GM18517 (cell line): Measurements from ENCODE around the gene PLS3.
"Not testable (repeated sequence)": the region's sequence is repeated elsewhere in the genome, so short reads cannot be mapped to it uniquely, and the experiment has no call there.

Source experiments
- ATAC-seq: cut with Tn5 transposase; IDR thresholded peaks from one replicate; pipeline ENCODE4 v1.9.1; 2021; ENCODE audit warnings: mild to moderate bottlenecking, moderate library complexity; ENCODE audit not compliant: unreplicated experiment

The PLS3 gene, protein sequence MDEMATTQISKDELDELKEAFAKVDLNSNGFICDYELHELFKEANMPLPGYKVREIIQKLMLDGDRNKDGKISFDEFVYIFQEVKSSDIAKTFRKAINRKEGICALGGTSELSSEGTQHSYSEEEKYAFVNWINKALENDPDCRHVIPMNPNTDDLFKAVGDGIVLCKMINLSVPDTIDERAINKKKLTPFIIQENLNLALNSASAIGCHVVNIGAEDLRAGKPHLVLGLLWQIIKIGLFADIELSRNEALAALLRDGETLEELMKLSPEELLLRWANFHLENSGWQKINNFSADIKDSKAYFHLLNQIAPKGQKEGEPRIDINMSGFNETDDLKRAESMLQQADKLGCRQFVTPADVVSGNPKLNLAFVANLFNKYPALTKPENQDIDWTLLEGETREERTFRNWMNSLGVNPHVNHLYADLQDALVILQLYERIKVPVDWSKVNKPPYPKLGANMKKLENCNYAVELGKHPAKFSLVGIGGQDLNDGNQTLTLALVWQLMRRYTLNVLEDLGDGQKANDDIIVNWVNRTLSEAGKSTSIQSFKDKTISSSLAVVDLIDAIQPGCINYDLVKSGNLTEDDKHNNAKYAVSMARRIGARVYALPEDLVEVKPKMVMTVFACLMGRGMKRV

DNA sequence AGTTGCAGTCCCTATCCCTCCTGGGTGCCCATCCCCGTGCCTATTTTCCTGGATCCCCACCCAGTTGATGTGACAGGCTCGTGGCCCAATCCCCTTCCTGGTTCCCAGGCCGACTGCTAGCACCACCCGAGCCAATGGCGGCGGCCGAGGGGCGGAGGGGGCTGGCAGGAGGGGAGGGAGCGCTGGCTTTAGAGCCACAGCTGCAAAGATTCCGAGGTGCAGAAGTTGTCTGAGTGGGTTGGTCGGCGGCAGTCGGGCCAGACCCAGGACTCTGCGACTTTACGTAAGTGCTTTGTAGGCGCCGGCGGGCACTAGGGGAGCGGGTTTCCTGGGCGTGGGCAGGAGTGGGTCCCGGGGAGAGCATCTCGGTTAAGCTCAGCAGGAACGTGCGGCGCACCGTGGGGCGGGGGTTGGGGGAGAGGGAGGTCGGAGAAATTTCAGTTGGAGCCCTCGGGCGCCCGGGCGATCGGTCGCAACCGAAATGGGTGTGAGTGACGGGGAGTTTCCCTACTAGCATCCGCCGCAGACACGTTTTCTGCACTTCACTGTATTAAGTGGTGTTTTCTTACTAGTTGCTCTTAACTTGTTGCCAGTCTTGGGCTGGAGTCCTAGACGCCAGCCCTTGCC lies at the start of gene PLS3:
Gene PLS3 (plus strand): TSS at position 197 of the 627 bp plus-strand sequence. CDS start 49,077 bp downstream, outside the sequence.
- ATAC-seq = no peak

DNA sequence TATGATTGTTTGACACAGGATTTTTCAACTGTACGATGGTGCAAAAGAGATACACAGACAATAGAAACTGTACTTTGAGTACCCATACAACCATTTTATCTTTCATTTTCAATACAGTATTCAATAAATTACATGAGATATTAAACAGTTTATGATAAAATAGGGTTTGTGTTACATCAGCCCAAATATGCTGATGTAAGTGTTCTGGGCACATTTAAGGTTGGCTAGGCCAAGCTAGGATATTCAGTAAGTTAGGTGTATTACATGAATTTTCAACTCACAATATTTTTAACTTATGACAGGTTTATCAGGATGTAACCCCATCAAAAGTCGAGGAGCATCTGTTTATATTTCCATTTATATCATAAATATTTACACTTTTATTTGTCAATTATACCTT lies 42.9 kb upstream of the PLS3 start:
- ATAC-seq = no peak

DNA sequence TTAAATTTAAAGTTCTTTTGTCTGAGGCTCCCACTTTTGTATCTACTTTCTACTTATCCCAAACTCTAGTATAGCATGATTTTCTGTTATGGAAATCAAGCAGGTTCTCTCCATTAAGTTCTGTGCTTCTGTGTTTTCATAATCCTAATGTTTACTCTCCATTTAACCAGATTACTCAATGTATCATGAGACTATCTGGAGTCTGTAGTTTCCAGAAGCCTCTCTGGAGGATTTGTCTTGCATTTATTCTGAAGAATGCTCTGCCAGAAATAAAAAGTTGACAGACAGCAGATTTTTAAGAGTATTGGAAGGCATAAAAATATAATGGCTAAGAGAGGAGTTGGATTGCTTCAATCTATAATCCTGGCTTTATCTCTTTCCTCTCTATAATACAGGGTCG lies 39.2 kb upstream of the PLS3 start:
- no peak for ATAC-seq

DNA sequence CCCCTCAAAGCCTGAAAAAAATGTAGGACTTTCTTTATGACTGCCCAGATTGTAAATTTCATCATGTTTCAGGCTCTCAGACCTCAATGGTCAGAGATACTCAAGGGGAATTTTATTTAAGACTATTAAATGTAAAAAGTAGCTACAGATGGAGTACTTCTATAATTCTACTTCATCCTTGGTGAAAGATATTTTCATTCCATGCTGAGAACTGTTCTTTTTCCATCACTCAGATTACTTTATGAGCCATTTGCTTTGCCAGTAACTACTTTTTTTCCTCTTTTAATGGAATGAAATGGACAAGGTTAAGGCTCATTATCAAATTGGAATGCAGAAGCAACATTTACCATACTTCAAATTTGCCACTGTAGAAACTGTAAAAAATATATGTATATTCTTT lies 38.0 kb upstream of the PLS3 start:
- no peak for ATAC-seq

DNA sequence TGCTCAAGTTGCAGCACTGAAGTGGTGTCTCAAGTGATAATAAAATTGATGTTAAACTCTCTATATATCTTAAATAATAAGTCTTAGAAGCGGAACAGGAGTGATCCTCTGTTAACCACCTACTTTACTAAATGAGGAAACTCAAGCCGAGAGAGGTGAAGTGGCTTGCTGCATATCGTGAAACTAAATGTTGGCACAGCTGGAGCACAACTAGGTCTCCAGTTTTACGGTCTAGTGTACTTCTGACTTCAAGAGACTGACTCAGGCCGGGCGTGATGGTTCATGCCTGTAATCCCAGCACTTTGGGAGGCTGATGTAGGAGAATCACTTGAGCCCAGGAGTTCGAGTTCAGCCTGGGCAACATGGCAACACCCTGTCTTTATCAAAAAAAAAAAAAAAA lies 35.5 kb upstream of the PLS3 start:
- no peak for ATAC-seq

DNA sequence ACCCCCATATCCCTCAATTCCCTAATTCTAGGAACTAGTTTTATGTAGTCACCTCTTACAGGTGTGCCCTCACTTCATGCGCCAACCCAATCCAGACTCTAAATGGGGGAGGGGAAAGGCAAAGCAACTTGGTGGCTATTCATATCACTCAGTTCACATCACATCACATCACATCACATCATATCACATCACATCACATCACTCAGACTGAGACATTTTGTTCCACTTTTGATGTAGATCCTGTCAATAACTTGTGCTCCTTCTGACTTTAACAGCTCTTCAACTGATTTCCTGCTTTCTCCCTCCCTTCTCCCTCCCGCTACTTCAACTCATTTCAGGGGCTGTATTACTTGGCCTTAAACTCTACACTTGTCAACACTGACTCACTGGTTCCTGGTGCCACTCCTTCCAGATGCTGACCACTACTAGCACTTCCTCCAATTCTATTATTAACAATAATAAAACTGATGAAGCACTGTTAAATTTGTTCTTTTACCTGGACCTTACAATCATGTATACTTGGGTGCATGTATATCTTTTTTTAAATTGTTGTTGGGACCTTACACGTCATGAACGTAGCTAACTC lies 29.1 kb upstream of the PLS3 start:
- ATAC-seq = no peak

DNA sequence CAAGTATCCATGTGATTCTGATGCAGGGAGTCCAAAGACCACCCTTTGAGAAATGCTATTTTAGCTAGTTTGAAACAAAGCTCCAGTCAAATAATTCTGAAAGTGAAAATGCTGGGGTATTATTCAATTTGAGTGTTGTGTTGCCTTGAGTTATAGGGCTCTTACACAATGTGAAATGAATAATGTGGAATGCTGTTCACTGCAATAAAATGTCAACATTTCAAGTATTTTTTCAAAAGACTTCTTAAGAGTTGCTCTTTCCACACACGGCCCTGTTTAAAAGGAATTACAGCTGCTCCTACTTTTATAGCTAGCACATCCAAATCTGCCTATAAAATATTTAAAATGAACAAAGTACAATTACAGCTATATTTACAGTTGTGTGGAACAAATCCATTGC lies 27.5 kb upstream of the PLS3 start:
- ATAC-seq = no peak

DNA sequence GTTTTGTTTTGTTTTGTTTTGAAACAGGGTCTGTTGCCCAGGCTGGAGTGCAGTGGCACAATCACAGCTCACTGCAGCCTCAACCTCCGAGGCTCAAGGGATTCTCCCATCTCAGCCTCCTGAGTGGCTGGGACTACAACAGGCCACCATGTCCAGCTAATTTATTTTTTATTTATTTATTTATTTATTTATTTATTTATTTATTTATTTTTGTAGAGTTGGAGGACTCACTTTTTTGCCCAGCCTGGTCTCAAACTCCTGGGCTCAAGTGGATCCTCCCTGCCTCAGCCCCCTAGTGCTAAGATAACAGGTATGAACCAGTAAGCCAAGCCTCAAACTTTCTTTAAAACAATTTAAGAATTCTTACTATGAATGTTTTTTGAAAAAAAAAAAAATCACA lies 26.6 kb upstream of the PLS3 start:
- no peak for ATAC-seq

DNA sequence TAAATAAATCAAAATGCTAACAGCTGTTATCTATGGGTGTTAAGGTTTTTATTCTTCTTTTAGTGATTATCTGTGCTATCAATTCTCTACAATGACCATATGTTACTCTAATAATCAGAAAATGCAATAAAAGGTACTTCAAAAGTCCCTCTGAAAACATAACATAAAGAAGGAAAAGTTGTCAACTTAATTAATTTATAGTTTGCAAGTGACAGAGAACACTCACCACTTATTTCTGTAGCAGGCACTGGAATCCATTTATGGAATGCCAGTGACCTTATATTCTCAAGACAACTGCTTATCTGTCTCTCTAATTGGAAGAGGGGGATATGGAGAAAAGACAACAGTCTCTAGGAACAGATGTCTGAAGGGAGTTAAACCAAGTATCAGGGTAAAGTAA lies 25.6 kb upstream of the PLS3 start:
- no peak for ATAC-seq

DNA sequence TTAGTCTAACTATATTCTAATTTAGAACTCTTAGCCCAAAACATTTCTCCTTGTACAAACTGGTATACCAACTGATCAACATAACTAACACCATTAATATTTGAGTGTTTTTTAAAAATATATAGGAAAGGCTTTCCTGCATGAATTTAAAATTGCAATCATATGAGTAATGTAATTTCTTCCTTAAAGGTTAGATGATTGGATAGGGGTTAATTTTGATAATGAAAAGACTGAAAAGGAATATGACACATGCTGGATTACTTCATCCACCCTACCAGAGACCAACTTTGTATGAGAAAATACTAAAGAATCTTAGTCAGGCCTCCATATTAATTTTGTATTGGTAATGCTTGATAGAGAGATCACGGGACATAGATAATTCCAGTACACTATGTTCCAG lies 25.1 kb upstream of the PLS3 start:
- ATAC-seq = no peak

DNA sequence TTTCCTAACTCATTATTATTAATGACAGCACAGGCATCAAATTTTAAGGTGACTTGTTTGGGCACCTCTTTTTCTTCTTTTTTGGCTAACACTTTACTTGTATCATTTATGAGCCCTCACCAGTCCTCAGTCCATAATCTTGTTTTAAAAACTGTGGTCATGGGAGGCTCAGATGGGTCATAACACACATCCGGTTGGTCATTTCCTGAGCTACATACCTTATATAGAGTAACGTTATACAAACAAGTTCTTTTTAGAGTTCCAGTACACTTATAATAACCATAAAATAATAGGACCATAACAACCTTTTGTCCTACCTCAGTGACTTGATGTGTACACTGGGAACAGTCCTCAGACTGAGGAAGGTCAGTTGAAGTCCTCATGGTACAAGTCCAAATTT lies 21.1 kb upstream of the PLS3 start:
- ATAC-seq = no peak

DNA sequence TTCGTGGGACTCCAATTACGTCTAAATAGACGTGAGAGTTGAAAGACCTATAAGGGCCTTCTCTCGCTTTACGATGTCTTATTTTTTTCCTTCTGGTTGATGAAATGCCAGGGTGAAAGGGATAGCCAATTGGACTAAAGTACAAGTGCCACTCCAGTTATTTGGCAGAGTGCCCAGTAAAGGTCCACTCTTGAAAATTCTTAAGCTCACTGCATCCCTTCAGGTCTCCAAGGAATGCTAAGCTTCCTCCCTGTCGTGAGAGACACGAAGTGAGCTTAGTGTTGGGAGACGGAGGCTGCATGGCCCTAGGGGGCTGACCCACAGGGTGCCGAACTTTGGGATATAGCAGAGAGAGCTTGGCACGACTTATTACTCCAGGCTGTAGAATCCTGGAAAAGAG lies 19.9 kb upstream of the PLS3 start:
- ATAC-seq = not testable (repeated sequence)

DNA sequence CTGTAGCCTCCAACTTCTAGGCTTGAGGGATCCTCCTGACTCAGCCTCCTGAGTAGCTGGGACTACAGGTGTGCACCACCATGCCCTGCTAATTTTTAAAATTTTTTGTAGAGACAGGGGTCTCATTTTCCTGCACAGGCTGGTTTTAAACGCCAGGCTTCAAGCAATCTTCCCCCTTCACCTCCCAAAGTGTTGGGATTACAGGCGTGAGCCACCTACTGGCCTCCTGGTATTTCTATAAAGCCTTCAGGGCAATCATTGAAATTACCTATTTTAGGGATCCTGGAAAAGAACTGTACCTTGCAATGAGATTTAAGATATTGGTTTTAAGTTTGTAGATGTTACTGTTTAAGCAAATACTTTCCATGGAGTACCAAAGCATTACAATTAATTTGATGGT lies 13.5 kb upstream of the PLS3 start:
- ATAC-seq = no peak

DNA sequence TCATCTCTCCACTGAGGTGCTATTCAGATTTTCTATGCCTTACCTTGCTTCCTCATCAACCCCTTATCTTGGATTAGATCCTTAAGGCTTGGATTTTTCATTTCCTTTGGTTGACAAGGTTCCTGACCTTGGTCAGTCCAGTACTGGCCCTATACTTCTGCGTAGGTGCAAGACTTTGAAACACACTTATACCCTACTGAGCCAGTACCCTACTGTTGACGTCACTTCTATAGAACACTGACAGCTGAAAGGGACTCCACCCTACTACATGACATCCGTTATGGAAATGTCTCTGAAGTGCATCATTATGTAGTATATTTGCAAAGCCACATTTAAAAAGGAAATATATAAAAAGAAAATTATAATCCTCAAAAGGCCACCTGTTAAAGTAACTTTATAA lies 12.0 kb upstream of the PLS3 start:
- ATAC-seq = no peak

DNA sequence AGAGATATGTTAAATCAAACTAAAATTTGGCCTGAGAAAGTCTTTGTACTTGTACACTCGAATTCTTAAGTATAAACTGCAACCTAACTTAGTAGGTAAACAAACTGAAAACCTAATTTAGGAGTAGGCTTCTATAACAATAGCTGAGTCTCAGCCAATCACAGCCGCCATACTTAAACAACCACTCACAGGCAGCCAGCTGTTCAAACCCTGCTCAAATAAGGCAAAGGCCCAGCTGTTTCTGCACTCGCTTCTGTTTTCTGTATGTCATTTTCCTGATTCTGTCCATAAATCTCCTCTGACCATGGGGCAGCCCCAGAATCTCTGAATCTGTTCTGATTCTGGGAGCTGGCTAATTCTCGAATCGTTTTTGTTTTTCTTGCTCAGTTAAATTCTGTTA lies 7.8 kb upstream of the PLS3 start:
- no peak for ATAC-seq

DNA sequence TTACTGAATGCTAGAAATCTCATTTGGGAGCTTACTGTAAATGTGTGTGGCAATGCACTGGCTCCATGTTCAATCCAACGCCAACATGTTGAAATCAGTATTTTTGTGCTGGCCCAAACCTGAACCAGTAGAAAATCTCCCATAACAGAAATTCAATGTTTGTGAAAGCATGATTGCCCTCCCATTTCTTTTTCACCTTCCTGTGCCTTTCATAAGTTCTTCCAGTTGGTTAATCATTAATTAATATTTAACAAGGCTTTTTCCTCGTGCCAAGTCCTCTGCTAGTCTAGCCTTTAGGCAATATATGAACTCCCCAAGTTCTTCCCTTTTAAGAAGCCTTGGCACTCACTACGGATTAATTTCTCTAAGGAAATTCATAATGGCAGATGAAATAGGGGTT lies 1.3 kb upstream of the PLS3 start:
- no peak for ATAC-seq

DNA sequence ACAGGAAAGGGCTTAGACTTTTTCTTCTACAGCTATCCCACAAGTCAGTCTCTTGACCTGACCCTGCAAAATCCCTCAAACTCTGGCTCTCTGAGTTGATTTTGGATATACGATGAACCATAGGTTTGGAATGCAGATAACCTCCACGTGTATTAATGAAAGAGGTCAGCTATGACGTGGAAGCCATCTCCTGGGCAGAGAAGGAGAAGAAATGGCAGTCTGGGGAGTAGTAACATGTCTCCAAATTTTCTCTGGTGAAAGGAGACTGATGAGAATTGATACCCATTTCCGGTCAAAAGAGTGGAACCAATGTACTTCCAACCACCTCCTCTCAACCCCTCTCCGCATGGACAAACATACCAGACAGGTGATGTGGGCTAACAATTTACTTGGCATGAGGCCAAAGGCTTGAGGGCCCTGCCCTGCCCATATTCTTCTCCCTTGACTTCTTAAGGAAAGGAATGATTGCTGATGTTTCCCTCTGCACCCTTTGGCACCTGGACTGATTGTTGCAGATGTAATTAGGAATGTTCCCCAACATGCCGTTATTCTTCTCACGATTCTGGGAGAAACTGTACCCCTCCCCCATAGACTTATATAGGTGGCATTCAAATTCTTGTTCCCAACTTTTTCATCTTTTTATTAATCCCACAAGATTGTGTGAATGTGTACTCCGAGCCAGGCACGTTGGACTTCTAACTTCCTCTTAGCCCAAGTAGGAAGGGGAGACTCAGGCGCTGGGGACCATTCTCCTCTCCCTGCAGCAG lies 580 bp upstream of the PLS3 start:
- no peak for ATAC-seq

DNA sequence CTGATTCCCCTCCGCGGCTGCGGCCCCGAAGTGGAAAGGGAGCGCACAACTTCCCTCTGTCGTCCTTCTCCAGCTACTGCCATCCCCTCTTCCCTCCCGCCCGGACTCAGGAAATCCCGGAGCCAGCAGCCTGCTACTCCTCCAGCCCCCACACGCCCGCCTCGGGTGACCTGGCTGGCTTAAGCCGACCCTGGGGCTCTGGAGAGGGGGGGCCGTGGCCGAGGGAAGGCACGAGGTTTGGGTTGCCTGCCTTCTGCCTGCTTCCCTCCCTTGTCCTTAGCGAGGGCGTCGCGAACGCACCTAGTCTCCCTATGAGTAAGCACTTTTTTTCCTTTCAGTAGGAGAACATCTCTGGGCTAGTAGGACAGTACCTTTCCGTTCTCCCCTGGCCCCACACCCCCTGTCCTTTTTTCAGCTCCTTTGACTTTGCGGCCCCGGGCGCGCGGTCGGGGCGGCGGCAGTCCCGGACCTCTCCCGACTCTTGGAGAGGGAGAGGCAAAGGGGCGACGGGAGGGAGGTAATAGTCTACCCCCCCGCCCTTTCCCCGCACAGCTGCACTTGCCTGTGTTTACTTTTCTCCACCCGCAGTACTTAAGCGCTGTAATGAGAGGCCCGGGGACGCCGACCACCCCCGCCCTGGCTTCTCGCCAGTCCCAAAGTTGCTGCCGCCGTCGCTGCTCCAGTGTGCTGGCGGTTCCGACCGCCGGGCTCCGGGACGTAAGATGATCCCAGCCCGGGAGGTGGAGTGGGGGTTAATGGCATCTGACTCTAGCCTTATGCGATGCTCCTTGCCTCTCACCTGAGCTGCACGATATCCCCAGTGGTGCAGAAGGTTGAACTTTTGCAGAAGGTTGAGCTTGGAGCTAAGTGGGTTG lies 868 bp downstream of the PLS3 start:
- no peak for ATAC-seq

DNA sequence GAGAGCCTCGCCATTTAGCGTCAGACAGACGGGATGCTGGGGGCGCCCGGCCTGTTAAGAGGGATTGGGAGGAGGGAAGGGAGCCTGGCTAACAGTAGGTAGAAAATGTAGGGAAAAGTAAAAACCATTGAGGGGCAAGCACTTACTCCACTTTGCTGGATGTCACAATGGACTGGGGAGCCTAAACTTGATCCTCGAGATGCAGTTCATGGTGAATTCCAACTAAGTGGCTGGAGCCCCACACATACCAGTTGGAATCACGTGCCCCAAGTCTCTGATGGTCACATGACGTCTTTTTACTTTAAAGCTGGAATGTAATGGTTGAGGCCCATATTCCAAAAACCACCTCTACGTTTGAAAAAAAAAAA lies 1.5 kb downstream of the PLS3 start:
- no peak for ATAC-seq

DNA sequence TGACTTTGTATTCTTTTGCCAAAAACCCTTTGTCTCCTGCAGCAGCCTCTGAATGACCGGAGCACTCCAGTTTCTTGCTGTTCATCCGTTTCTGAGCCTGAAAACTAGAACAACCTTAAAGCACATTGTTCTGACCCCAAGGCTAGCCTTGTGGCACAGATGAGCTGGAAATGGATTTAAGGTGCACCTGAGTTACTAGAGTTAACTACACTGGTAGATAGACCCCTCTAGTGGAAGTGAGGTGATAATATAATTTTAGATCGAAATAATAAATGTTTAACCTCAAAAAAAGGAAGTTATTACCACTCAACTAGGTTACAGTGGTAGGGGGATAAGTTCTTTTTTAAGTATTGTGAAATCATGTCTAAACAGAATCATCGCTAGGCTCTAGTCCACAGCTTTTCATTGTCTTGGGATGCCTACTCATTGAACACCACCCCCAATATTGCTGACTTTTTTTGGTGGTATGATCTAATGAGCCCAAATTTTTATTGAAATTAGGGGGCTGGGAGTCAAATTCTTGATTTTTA lies 2.7 kb downstream of the PLS3 start:
- no peak for ATAC-seq
